Subcutaneous abdominal adipose tissue (tissue), 5 donors: ENCODE data around the gene MYH11.
"Not testable (repeated sequence)": the region's sequence is repeated elsewhere in the genome, so short reads cannot be mapped to it uniquely, and the experiment has no call there.

ENCODE experiments used
- H3K27ac ChIP-seq: one replicate; pipeline ENCODE4 v1.7.0; 2013; ENCODE audit warnings: low read depth, mild to moderate bottlenecking, inconsistent platforms, low read length, moderate library complexity
- H3K27me3 ChIP-seq, 5 donors: one replicate each; pipeline ENCODE4 v1.7.0; 2013; ENCODE audit warnings: low read length in 5 of 5, inconsistent platforms in 1 of 5; ENCODE audit not compliant: control insufficient read depth in 5 of 5, insufficient read depth in 4 of 5
- H3K36me3 ChIP-seq, 5 donors: one replicate each; pipeline ENCODE4 v1.7.0; 2013; ENCODE audit warnings: low read length in 5 of 5; ENCODE audit not compliant: control insufficient read depth in 5 of 5, insufficient read depth in 5 of 5
- H3K4me1 ChIP-seq, 5 donors: one replicate each; pipeline ENCODE4 v1.7.0; 2013; ENCODE audit warnings: low read length in 5 of 5, mild to moderate bottlenecking in 3 of 5, moderate library complexity in 1 of 5; ENCODE audit not compliant: control insufficient read depth in 5 of 5, insufficient read depth in 5 of 5
- H3K4me3 ChIP-seq, 5 donors: one replicate each; pipeline ENCODE4 v1.7.0; 2013; ENCODE audit warnings: low read length in 5 of 5, low read depth in 1 of 5
- H3K9ac ChIP-seq, 5 donors: one replicate each; pipeline ENCODE4 v1.7.0; 2013; ENCODE audit warnings: low read length in 5 of 5, mild to moderate bottlenecking in 4 of 5, moderate library complexity in 3 of 5
- H3K9me3 ChIP-seq, 5 donors: one replicate each; pipeline ENCODE4 v1.7.0; 2013; ENCODE audit warnings: low read length in 5 of 5; ENCODE audit not compliant: control insufficient read depth in 5 of 5
- donor health status: healthy.
- donor health status: healthy.
- donor health status: healthy.
- donor health status: healthy.
- donor health status: healthy.

The MYH11 gene

GRCh38 chr16:15847611-15848175, 9.1 kb downstream of the MYH11 start:
- H3K9me3 ChIP-seq, result no peaks in the 10 kb centered on the region
- no peak overlapping the region for H3K4me3 ChIP-seq
- H3K27ac ChIP-seq, result no peak overlapping the region
- peaks cover 0 to 2% (median 0%) of the 10 kb centered on the region in 5 donors for H3K27me3 ChIP-seq
- no peak overlapping the region for H3K9ac ChIP-seq
- no peaks in the 10 kb centered on the region for H3K4me1 ChIP-seq
- H3K36me3 ChIP-seq, result no peaks in the 10 kb centered on the region

GRCh38 chr16:15846510-15846909, 10.3 kb downstream of the MYH11 start:
- Histone ChIP-seq H3K9me3 (no peaks in the 10 kb centered on the region), H3K36me3 (no peaks in the 10 kb centered on the region), H3K27me3 (peaks cover 0 to 2% (median 0%) of the 10 kb centered on the region in 5 donors), H3K4me3 (no peak overlapping the region), H3K9ac (no peak overlapping the region), H3K27ac (no peak overlapping the region), H3K4me1 (no peaks in the 10 kb centered on the region)

DNA sequence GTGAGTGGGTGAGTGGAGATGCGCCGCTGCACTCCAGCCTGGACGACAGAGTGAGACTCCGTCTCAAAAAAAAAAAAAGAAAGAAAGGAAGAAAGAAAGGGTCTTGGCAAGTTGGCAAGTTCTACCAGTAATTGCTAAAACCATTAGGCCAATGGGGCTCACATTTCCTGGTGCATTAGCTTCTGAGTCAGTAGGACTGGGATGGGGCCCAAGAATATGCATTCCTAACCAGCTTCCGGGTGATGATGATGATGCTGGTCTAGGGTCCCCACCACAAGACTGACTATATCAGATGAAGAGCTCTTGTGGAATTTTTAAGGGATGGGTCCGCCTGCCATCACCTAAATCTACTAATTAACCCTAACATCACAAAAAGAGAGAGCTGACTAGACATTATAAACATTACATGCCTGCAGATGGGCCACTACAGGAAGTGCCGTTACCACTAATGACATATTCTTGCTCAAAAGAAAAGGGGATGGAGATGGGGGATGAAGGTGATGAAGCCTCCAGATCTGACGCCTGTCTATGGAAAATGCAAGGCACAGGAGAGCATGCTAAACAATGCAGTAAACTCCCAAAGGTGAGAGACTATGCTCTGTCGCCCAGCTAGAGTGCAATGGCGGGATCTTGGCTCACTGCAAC, 13.1 kb downstream of the MYH11 start:
- Histone ChIP-seq H3K27me3 (peaks cover 0 to 3% (median 0%) of the 10 kb centered on the region in 5 donors), H3K36me3 (no peaks in the 10 kb centered on the region), H3K4me1 (no peaks in the 10 kb centered on the region), H3K4me3 (no peak overlapping the region), H3K9me3 (no peaks in the 10 kb centered on the region), H3K9ac (no peak overlapping the region), H3K27ac (no peak overlapping the region)

DNA sequence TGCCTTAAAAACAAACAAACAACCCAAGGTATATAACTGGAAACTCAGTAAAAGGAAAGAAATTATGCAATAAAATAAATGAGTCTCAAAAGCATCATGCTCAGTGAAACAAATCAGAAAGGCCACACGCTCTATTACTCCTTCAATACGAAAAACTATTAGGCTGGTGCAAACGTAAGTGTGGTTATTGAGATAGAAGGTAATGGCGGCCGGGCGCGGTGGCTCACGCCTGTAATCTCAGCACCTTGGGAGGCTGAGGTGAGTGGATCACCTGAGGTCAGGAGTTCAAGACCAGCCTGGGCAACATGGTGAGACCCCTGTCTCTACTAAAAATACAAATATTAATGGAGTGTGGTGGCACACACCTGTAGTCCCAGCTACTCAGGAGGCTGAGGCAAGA, 17.6 kb downstream of the MYH11 start:
- not testable (repeated sequence) for H3K27ac ChIP-seq, H3K9me3 ChIP-seq, H3K36me3 ChIP-seq, H3K4me3 ChIP-seq, H3K9ac ChIP-seq, H3K4me1 ChIP-seq, H3K27me3 ChIP-seq

GRCh38 chr16:15837761-15838160, 19.1 kb downstream of the MYH11 start:
- H3K36me3 ChIP-seq, result no peaks in the 10 kb centered on the region
- H3K4me1 ChIP-seq, result no peaks in the 10 kb centered on the region
- H3K9ac ChIP-seq, result no peak overlapping the region
- H3K27ac ChIP-seq, result no peak overlapping the region
- H3K4me3 ChIP-seq, result no peak overlapping the region
- H3K27me3 ChIP-seq, result peaks cover 0 to 3% (median 0%) of the 10 kb centered on the region in 5 donors
- no peaks in the 10 kb centered on the region for H3K9me3 ChIP-seq

DNA sequence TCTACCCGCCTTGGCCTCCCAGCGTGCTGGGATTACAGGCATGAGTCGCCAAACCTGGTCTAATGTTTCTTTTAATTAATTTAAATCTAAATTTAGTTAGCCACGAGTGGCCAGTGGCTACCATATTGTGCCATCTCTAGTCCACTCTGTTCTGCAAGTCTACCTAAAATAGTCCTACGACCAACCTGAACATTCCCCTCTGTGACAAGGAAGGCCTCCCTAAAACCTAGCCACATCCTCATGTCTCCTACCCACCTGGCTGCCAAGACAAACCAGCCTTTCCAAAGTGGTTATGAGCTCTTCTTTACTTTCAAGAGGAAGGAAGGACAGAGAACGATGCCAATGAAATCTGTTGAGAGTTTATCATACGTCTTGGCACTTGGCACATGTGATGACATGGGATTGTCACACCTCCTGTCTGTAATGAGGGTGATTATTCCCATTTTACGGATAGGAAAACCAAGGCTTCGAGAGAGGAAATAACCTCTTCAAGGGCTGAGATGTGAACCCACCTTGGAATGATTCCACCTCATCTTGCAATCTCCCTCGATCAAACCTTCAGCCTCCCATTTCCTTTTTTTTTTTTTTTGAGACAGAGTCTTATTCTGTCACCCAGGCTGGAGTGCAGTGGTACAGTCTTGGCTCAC, 19.7 kb downstream of the MYH11 start:
- Histone ChIP-seq H3K9me3 (no peaks in the 10 kb centered on the region), H3K27ac (no peak overlapping the region), H3K4me3 (no peak overlapping the region), H3K9ac (no peak overlapping the region), H3K27me3 (peaks cover 0 to 3% (median 0%) of the 10 kb centered on the region in 5 donors), H3K4me1 (no peaks in the 10 kb centered on the region), H3K36me3 (no peaks in the 10 kb centered on the region)

GRCh38 chr16:15836074-15836473, 20.8 kb downstream of the MYH11 start:
- no peak overlapping the region for H3K9ac ChIP-seq
- H3K36me3 ChIP-seq, result no peaks in the 10 kb centered on the region
- peaks cover 0 to 3% (median 0%) of the 10 kb centered on the region in 5 donors for H3K27me3 ChIP-seq
- H3K4me1 ChIP-seq, result peaks cover 0 to 3% (median 0%) of the 10 kb centered on the region in 5 donors
- H3K9me3 ChIP-seq, result no peaks in the 10 kb centered on the region
- H3K27ac ChIP-seq, result no peak overlapping the region
- no peak overlapping the region for H3K4me3 ChIP-seq

DNA sequence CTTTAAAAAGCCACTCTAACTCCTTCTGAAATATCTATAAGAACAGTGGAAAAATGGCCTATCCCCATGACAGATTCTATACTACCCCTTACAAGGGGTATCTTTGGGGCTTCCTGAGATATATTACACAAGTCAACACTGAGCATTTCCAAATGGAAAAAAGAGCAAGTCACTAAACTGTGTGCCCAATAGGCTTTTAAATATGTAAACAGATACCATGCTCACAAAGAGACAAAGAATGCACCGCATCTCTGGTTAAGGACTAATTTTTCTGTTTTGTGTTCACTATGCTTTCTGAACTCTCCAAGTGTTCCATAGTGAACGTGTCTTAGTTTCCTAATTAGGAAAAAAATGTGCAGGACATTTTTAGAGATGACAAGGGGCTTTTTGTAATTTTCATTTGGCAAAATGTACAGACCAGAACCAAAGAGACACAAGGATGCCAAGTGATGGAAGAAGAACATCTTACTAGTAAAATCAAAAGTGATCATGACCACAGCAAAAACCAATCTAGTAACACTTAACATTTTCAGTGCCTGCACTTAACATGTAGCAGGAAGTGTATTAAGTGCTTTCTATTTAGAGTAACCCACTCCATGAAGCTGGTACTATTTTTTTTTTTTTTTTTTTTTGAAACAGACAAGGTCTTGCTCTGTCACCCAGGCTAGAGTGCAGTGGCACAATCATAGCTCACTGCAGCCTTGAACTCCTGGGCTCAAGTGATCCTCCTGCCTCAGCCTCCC, 21.5 kb downstream of the MYH11 start:
- no peaks in the 10 kb centered on the region for H3K36me3 ChIP-seq
- H3K4me1 ChIP-seq, result peaks cover 0 to 3% (median 0%) of the 10 kb centered on the region in 5 donors
- peaks cover 0 to 3% (median 0%) of the 10 kb centered on the region in 5 donors for H3K27me3 ChIP-seq
- no peak overlapping the region for H3K4me3 ChIP-seq
- no peaks in the 10 kb centered on the region for H3K9me3 ChIP-seq
- no peak overlapping the region for H3K27ac ChIP-seq
- no peak overlapping the region for H3K9ac ChIP-seq

DNA sequence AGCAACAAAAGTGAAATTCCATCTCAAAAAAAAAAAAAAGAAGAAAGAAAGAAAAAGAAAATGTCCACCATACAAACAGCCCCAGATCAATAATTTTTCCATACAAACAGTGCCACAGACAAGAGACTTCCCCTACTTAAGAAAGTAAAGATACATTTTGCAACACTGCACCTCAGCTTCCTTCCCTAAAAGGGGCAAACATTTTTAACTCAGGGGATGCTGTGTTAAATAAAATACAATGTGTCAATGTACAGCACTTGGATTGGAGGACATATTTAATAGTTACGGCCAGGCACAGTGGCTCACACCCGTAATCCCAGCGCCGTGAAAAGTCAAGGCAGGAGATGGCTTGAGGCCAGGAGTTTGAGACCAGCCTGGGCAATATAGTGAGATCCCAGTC, 22.3 kb downstream of the MYH11 start:
- Histone ChIP-seq H3K27ac (no peak overlapping the region), H3K9me3 (no peaks in the 10 kb centered on the region), H3K4me3 (no peak overlapping the region), H3K36me3 (no peaks in the 10 kb centered on the region), H3K27me3 (peaks cover 0 to 3% (median 0%) of the 10 kb centered on the region in 5 donors), H3K9ac (no peak overlapping the region), H3K4me1 (peaks cover 0 to 6% (median 0%) of the 10 kb centered on the region in 5 donors)

- no peak overlapping the region for H3K4me3 ChIP-seq
- no peak overlapping the region for H3K9ac ChIP-seq
- H3K4me1 ChIP-seq, result peaks cover 0 to 8% (median 0%) of the 10 kb centered on the region in 5 donors
- H3K27ac ChIP-seq, result no peak overlapping the region
- no peaks in the 10 kb centered on the region for H3K9me3 ChIP-seq
- peaks cover 0 to 3% (median 0%) of the 10 kb centered on the region in 5 donors for H3K27me3 ChIP-seq
- no peaks in the 10 kb centered on the region for H3K36me3 ChIP-seq
Observed at GRCh38 chr16:15833541-15833940, 23.3 kb downstream of the MYH11 start.
